Transverse colon (tissue), 4 donors: ENCODE data around the gene EWSR1.

Experiments used
- CTCF ChIP-seq, 5 experiments: fragments of 200-600 bp in 3 of 5; fragments of 450-650 bp in 2 of 5; sonication (generic) in 3 of 5; IDR thresholded peaks; 1 replicate in 2 of 5; 2 replicates in 3 of 5; pipeline ENCODE4 v1.5.1; 2016 to 2017; ENCODE audit warnings: antibody characterized with exemption in 5 of 5, inconsistent platforms in 3 of 5, mild to moderate bottlenecking in 2 of 5, moderate library complexity in 1 of 5
- EP300 ChIP-seq: sonication (generic); formaldehyde crosslinking; IDR thresholded peaks from one replicate; pipeline ENCODE4 v1.6.1; 2017; ENCODE audit warnings: antibody characterized with exemption, low read depth
- POLR2A ChIP-seq: fragments of 450-650 bp; IDR thresholded peaks from one replicate; pipeline ENCODE4 v1.6.1; 2016; ENCODE audit warnings: antibody characterized with exemption, mild to moderate bottlenecking, moderate library complexity
- POLR2AphosphoS5 ChIP-seq, 3 donors: sonication (generic); formaldehyde crosslinking; IDR thresholded peaks; one replicate each; pipeline ENCODE4 v1.6.1; 2016; ENCODE audit warnings: antibody characterized with exemption in 3 of 3

- peak; percentile 61 to 74 (median 70) for TF ChIP-seq CTCF (IDR thresholded peaks at IDR 0.05)
- peak in 2 of 3 donors; percentile 15 to 17 for TF ChIP-seq POLR2AphosphoS5 (IDR thresholded peaks at IDR 0.05)
- TF ChIP-seq EP300 = no peak
- no peak for TF ChIP-seq POLR2A
Observed at GRCh38 chr22:29306175-29306834, 38.2 kb downstream of the EWSR1 start, which contains the start of gene GAS2L1.
